HG02798 (cell line): ENCODE measurements around the gene H2BK1.
A peak's percentile ranks its signal among the peaks of the same experiment; 100 is the strongest.

Source experiments
- ATAC-seq: cut with Tn5 transposase; IDR thresholded peaks from one replicate; pipeline ENCODE4 v1.9.1; 2021; ENCODE audit warnings: mild to moderate bottlenecking; ENCODE audit not compliant: unreplicated experiment, poor library complexity

H2BK1 gene

DNA sequence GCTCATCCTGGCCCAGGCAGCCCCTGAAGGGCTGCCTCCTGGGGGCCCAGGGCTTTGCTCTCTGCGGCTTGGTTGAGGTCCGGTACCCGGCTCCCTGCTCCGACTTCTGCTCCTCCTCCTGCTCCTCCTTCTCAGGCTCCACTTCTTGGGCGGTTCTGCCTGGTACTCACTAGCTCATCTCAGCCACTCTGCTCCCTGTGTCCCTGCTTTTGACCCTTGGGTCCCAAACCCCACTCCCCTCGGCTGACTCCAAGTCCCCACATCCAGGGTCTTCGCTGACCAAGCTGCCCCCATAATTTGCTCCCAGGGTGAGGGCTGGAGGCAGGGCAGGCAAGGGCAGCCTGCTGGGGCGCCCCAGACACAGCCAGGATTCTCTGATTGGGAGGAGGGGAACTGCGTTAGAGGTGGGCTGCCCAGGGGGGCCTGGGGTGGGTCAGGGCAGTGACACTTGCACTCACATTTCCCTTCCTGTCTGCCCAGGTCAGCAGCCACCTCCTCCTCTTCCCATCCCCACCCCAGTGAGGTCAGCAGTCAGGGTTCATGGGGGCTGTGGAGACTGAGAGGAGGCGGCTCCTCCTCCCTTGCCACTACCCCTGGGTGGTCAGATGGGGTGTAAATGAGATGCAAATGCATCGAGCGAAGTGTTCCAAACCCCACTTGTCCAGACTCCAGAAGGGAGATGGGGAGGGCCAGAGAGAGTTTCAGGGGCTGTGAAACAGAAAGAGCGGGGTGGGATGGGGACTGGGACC is 36.0 kb upstream of the H2BK1 start:
- no peak for ATAC-seq

DNA sequence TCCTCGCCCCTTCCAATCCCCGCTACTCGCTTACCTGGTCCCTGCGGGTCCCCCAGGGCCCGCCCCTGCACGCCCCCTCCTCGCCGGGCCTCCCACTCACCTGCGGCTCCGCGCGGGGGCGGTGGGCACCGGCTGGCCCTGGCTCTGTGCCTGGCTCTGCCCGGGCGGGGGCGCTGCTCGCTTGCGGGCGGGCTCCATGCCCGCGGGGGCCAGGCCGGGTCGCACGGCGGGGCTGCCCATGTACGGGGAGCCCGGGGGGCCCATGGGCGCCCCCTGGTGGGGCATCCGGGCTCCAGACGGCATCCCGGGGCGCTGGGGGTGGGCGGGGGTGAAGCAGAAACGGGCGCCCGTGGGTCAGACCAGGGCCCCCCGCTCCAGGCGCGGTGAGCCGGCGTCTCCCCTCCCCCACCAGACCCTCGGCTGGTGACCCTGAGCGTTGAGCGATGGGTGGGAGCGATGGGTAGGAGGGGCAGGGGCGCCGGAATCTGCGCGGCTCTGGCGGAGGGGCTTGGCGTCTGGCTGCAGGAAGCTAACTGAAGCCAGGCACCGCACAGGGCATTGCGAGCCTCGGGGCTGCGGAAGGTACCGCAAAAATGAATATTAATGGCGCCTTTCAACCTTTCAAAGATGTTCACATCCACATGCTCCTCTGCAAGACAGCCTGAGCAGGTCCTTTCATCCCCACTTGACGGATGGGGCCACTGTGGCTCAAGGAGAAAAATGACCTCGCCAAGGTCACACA is 35.2 kb upstream of the H2BK1 start:
- ATAC-seq: peak; percentile 31

DNA sequence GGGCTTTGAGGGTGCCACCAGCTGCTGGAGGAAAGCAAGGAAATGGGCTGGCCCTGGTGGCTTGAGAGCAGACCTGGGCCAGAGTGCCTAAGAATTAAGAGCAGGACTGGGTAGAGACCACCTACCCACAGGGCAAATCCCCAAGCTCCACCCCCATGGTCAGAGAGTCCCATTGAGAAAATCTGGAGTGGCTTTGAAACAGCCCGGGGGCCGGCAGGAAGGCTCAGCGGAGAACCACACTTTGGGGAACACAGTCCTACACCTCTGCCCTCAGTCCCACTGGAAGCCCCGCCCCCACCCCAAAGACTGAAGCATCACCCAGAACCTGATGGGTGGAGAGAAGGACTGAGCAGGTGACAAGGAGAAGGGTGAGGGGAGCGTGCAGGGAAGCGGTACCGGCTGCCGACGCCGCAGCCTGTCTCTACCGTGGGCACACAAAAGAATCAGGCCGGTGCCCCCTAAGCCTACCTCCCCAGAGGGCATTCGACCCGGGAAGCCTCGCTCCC is 34.6 kb upstream of the H2BK1 start:
- no peak for ATAC-seq

DNA sequence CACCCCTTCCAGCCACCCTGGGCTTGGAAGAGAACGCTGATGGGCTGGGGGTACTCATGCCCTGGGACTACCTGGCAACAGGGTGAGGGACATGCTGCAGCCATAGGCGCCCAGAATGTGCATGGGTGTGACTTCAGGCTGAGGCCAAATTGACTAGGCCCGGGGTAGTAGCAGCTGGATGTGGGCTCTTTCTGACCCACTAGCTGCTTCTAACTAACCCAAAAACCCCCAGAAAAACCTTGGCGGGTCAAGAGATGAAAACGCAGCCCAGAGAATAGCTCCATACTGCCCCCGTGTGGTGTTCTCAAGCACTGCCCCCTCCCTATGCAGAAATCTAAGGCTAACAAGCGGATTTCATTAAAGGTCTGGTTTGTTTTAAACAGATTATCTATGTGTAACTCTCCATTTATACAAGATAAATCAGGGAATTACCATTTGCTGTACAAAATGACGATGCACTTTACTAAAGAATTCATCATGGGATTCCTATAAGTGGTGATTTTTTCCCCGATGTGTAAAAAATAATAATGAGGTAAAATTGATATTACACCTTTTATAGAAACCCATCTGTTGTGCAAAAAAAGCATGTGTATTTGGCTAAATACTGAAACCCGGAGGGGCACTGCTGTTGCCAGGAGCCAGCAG is 34.0 kb upstream of the H2BK1 start:
- no peak for ATAC-seq

DNA sequence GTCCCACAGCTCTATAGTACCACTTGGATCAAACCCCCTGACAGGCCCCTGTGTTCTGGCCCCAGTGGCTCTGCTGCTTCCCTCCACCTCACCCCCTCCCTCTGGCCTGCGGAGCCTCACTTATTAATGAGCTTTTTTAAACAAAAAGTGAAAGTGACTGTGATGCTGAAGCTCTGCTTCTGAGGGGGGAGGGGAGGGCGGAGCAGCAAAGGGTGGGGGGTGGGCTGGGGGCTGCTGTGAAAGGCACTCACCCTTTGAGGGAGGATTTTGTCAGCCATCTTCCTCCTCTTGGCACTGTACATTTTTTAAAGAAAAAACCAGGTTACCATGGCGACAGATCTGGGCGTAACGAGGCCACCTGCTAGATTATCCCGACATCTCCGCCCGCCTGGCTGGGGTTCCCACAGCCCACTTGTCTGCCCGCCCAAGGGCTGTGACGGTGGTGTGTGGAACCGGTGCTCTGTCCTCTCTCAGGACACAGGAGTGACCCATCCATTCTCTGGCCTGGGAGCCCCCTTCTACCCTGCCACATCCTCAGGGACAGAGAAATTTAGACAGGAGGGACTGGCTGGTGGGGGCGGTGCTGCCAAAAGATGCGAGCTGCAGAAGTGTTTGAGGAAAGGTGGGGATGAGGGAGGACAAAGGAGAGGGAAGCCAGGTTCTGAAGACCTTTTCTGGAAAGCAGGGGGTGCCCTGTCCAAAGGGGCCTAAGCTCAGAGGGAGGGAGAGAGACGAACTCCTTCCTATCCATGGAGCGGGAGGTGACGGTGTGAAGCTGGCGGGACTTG is 33.3 kb upstream of the H2BK1 start:
- peak; percentile 32 for ATAC-seq

DNA sequence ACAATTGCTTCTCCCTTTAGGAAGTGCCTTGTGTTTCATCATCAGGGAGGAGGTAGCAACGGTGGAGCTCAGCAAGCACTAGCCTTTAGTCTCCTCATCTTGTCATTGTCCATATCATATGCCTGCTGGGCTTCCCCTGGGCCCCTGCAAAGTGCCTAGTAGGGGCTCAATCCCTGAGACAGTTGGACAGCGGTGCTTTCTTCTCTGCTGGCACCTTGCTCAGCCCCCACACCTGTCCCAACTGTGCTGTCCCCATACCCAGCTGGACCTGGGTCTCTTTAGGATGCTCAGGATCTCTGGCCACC is 32.7 kb upstream of the H2BK1 start:
- ATAC-seq: no peak

DNA sequence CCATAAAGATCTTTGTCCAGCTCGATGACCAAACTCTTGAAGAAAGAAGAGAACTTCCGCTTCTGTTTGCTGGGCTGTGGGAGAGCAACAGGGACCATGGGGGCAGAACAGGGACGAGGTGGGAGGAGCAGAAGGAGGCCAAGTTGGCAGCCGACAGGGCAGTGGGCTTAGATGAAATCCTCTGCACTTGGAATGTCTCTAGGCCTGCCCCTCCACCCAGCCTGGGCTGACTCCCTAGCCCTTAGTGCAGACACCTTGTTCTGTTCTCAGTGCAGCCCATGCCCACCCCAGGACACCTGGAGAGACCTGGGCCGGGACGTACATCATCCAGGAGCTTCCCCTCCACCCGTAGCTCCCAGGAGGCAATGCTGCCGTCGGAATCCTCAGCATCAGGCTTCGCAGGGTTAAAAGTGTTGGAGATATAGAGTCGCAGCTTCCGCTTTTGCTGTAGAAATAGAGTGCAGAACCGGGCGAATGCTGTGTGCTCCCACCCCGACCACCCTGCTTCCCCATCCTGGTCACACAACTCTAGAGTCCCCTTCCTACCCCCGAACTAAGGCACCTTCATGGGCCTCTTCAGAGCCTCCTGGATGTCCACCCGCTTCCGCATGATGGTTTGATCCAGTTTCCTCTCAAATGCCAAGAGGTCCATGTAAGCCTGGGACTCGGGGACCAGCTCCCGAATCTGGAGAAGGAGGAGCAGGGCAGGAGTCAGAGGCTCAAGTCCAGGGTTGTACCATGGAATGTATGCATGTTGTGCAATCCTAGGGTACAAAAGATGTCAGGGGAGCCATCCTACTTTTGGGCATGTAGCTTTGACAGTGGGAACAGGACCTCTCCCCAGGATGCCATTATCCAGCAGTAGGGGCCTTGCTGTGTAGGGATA is 32.1 kb upstream of the H2BK1 start:
- ATAC-seq: no peak

DNA sequence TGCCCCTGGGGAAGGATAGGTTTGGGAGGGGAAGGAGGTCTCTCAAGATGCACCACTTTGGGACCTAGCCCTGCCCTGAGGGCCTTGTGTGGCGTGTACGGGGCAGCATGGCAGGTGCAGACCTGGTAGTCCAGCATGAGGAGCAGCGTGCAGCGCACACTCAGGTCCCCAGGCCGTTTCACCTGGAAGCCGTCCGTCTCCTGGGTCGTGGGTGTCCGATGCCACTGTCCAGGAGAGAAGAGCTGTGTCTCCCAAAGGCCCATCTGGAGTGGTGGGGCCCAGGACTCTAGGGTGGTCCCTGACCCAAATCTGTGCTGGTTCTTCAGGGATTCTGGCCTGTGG is 31.4 kb upstream of the H2BK1 start:
- ATAC-seq: no peak

DNA sequence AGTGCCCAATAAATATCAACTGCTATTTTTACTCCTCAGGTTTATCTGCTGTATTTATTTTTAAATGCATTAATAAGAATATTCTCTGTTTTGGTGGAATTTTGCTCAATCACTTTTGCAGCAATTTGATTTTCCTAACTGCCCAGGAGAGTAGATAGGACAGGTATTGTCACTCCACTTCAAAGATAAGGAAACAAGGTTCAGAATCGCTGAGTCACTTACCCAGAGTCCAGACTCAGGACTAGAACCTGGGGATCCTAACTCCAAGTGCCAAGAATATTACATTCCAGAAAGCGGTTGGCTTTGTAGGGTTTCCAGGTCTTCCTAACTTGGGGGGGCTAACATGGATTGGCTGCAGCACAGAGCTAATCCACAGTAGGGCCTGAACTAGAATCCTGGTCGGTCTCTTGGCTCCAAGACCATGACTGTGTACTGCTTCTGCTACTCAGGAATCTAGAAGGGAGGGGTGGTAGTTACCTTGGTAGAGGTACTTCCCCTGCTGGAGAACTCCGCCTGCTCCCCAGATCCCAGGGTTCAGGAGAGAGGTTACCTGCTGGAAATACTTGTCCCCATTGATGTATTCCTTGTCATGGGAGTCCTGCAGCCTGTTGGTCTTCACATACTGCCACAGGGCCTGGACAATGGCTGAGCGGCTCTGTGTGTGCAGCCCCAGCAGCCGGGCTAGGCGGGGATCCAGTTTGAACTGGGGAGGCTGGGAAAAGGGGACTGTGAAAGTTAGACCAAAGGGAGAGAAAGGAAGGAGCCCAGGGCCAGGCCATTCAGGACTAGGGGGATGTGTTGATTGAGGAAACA is 30.9 kb upstream of the H2BK1 start:
- no peak for ATAC-seq

DNA sequence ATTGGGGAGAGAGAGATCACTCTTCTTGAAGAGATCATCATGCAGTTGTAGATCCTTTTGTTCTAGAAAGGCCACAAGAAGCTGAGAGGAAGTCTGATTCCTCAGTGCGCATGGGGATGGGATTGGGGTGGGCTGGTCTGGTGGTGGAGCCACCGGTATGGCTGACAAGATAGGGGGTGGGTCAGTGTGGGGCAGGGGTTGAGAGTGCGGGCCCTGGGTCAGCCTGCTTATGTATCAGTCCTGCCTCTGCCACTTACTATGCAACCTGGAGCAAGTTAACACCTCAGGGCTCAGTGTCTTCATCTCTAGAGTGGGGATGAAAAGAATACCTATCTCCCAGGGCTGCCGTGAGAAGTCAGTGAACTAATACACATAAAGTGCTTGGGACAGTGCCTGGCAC is 30.2 kb upstream of the H2BK1 start:
- ATAC-seq: no peak

DNA sequence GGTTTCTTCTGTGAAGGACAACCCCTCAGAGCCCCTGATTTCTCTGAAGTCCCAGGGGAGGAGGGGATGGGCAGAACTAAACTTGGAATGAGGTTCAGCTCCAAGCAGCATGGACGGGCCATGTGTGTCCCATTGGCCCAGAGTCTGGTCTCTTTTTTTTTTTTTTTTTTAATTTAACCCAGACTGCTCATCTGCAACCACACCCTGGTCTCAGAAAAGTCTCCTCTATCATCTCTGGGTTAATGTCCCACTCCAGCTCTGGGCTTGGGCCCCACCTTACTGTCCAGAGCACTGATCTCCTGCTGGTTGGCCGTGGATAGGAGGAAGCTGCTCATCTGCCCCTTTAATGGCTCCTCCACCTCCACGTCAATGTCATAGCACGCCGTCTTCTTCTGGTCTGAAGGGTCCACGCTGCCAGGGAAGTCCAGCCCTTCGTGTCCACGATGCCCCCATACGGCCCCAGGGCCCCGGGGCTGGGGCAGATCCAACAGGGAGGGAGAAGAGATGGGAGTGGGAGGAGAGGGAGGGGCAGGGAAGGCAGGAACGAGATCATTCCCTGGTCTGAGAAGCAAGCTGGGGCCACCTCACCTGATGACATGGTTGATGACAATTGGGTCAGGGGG is 29.7 kb upstream of the H2BK1 start:
- no peak for ATAC-seq

DNA sequence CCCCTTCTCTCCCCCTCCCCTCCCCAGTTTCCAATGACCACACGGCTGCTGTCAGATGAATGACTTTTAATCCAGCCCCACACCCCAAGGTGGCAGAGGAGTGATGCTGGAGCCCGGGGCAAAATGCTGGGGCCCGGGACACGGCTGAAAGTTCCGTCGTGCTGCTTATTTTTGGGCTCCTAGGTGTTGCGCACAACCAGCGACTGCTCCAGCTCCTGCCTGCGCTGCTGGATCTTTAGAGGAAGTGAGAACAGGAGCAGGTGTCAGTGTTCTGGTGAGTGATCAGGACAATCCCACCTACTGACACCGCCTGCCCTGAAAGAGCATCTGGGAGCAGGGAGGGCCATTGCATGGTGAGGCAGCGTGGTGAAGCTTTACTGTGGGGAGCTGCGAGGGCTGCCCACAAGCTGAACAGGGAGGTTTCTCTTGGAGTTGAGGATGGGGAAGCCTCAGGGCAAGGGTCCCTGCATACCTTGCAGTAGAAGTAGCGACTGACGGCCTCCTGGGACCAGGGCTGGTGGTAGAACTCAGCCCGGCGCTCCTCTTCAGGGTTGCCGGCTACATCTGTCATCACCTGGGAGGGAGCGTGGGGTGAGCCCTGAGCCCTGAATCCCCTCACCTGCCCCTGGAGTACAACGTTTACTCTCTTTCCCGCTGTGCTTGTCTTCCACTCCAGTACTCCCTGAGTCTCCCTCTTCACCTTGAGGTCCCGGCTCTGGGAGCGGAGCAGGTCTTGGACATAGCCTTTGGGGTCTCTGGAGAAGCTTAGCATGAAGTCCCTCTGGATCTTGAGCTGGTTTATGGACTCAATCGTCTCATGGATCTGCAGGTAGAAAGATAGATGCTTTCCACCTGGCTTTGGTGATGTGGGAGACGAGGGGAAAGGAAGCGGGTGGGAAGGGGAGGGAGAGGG is 28.9 kb upstream of the H2BK1 start:
- ATAC-seq: no peak

DNA sequence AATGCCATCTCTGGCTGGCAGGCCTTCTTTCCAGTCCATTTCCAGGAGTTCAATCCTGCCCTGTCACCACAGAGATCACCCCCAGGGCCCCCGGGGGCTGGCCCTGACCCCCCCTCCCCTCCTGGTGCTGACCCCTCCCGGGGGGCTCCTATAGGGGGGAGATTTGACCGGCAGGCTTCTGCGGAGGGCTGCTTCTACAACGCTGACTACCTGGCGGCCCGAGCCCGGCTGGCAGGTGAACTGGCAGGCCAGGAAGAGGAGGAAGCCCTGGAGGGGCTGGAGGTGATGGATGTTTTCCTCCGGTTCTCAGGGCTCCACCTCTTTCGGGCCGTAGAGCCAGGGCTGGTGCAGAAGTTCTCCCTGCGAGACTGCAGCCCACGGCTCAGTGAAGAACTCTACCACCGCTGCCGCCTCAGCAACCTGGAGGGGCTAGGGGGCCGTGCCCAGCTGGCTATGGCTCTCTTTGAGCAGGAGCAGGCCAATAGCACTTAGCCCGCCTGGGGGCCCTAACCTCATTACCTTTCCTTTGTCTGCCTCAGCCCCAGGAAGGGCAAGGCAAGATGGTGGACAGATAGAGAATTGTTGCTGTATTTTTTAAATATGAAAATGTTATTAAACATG is 28.0 kb upstream of the H2BK1 start:
- ATAC-seq: no peak

DNA sequence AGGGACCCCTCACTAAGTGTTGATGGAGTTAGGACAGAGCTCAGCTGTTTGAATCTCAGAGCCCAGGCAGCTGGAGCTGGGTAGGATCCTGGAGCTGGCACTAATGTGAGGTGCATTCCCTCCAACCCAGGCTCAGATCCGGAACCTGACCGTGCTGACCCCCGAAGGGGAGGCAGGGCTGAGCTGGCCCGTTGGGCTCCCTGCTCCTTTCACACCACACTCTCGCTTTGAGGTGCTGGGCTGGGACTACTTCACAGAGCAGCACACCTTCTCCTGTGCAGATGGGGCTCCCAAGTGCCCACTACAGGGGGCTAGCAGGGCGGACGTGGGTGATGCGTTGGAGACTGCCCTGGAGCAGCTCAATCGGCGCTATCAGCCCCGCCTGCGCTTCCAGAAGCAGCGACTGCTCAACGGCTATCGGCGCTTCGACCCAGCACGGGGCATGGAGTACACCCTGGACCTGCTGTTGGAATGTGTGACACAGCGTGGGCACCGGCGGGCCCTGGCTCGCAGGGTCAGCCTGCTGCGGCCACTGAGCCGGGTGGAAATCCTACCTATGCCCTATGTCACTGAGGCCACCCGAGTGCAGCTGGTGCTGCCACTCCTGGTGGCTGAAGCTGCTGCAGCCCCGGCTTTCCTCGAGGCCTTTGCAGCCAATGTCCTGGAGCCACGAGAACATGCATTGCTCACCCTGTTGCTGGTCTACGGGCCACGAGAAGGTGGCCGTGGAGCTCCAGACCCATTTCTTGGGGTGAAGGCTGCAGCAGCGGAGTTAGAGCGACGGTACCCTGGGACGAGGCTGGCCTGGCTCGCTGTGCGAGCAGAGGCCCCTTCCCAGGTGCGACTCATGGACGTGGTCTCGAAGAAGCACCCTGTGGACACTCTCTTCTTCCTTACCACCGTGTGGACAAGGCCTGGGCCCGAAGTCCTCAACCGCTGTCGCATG is 27.2 kb upstream of the H2BK1 start:
- ATAC-seq: no peak

DNA sequence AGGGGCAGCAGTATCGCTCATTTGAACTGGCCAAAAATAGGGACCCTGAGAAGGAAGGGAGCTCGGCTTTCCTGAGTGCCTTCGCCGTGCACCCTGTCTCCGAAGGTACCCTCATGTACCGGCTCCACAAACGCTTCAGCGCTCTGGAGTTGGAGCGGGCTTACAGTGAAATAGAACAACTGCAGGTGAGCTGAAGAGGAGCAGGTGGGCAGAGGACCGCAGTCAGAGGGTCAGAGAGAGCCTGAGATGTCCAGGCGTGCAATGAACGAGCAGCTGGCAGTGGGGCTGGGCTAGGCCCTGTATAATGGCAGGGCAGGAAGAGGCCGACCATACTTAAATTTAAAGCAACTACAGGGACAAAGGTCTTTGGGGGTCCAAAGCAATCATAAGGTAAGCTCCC is 26.1 kb upstream of the H2BK1 start:
- ATAC-seq: no peak
